Measurements from ENCODE around the gene CLDN18.

Gene CLDN18

DNA sequence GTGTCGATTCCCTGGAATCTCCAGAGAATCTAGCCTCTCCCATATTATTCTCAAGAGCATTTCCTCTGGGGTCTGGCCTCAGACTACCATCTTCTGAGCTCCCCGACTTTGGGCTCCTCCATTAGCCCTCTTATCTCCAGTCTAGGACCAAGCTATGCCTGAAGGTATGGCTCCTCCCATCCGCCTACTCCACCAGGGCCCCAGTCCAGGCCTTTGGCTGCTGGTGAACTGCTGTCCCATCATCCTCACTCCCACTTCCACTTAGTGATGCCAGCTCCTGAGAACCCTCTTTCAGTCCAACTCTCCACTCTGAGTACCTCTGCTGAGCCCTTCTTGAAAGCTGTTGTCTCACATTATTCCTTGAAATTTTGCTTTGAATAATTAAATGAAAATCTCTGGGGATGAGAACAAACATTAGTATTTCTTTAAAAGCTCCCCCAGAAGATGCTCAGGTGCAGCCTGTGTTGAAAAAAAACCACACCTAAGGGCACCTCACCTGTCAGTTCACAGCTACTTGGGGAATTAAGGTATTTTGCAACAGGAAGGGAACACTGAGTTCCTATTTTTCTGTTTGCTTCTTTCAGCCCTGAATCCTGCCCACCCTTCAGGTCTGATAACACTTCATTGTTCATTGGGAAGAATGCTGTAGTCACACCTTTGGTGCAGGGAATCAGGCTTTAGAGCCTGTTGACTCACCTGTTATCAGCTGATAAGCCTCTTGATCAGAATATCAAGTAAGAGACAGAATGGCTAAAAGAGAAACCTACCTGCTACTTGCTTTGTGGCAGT, 9.5 kb downstream of the CLDN18 start:
- TF ChIP-seq, protein P1, sequence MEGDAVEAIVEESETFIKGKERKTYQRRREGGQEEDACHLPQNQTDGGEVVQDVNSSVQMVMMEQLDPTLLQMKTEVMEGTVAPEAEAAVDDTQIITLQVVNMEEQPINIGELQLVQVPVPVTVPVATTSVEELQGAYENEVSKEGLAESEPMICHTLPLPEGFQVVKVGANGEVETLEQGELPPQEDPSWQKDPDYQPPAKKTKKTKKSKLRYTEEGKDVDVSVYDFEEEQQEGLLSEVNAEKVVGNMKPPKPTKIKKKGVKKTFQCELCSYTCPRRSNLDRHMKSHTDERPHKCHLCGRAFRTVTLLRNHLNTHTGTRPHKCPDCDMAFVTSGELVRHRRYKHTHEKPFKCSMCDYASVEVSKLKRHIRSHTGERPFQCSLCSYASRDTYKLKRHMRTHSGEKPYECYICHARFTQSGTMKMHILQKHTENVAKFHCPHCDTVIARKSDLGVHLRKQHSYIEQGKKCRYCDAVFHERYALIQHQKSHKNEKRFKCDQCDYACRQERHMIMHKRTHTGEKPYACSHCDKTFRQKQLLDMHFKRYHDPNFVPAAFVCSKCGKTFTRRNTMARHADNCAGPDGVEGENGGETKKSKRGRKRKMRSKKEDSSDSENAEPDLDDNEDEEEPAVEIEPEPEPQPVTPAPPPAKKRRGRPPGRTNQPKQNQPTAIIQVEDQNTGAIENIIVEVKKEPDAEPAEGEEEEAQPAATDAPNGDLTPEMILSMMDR (conservative IDR thresholded peaks at IDR 0.05; ENCODE audit: control insufficient read depth, insufficient read depth, low read depth, low read length) = no peak
- H3K4me3 ChIP-seq (ENCODE audit: control insufficient read depth, low read depth, low read length) = no peak overlapping the region
- no peak for DNase-seq (ENCODE audit: low read depth)

DNA sequence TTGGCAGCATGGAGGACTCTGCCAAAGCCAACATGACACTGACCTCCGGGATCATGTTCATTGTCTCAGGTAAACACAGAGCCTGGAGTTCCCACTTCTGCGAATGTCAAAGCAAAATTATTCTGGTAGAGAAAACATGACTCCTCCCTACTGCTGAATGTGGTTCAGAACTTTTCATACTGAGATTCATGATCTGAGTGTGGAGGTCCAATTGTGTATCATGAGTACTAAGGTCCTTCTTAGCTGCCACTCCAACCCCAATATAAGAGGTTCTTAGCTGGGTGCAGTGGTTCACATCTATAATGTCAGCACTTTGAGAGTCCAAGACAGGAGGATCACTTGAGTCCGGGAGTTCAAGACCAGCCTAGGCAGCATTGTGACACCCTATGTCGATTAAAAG, 13.8 kb downstream of the CLDN18 start:
- no peak for DNase-seq (ENCODE audit: low read depth)
- no peak overlapping the region for H3K4me3 ChIP-seq (ENCODE audit: control insufficient read depth, low read depth, low read length)
- TF ChIP-seq, protein P1 (conservative IDR thresholded peaks at IDR 0.05; ENCODE audit: control insufficient read depth, insufficient read depth, low read depth, low read length) = no peak

GRCh38 chr3:138025553-138025952, 15.6 kb downstream of the CLDN18 start:
- TF ChIP-seq, protein P1 (conservative IDR thresholded peaks at IDR 0.05; ENCODE audit: control insufficient read depth, insufficient read depth, low read depth, low read length) = no peak
- H3K4me3 ChIP-seq (ENCODE audit: control insufficient read depth, low read depth, low read length) = no peak overlapping the region
- no peak for DNase-seq (ENCODE audit: low read depth)

- TF ChIP-seq, protein P1 (conservative IDR thresholded peaks at IDR 0.05; ENCODE audit: control insufficient read depth, insufficient read depth, low read depth, low read length) = no peak
- DNase-seq (ENCODE audit: low read depth) = no peak
- no peak overlapping the region for H3K4me3 ChIP-seq (ENCODE audit: control insufficient read depth, low read depth, low read length)
Observed at GRCh38 chr3:138027821-138028220, 17.9 kb downstream of the CLDN18 start.

- DNase-seq (ENCODE audit: low read depth) = no peak
- H3K4me3 ChIP-seq (ENCODE audit: control insufficient read depth, low read depth, low read length) = no peak overlapping the region
- TF ChIP-seq, protein P1 (conservative IDR thresholded peaks at IDR 0.05; ENCODE audit: control insufficient read depth, insufficient read depth, low read depth, low read length) = no peak
Observed at GRCh38 chr3:138030734-138031280, 20.8 kb downstream of the CLDN18 start.

- no peak for DNase-seq (ENCODE audit: low read depth)
- no peak overlapping the region for H3K4me3 ChIP-seq (ENCODE audit: control insufficient read depth, low read depth, low read length)
- TF ChIP-seq, protein P1 (conservative IDR thresholded peaks at IDR 0.05; ENCODE audit: control insufficient read depth, insufficient read depth, low read depth, low read length) = no peak
Observed at GRCh38 chr3:138031536-138031935, 21.6 kb downstream of the CLDN18 start.
